ENCODE measurements around the gene AMBP. TPM values are rescaled to one million over a fixed set of nuclear protein-coding genes. Genes with fewer than 3 reads are reported as not detected.

AMBP gene
- total RNA-seq, 1 experiment from 2014 or later = 0.20 TPM

- Histone ChIP-seq H2BK120ac (ENCODE audit: low read depth, low read length, poor library complexity, severe bottlenecking) (no peak overlapping the region), H3K79me2 (ENCODE audit: insufficient read depth, low read length) (no peaks in the 10 kb centered on the region), H2AK5ac (ENCODE audit: insufficient read length, low read length) (no peak overlapping the region), H4K91ac (ENCODE audit: insufficient read length, low read depth, low read length) (no peak overlapping the region), H3K23ac (ENCODE audit: insufficient read length, low read depth, low read length) (no peak overlapping the region), H3K23me2 (ENCODE audit: insufficient read length, low read depth, low read length, poor library complexity, severe bottlenecking) (no peaks in the 10 kb centered on the region), H3K18ac (ENCODE audit: insufficient read length, low read depth, low read length) (no peak overlapping the region), H3K9ac (ENCODE audit: extremely low read depth, insufficient read length, low read length) (no peak overlapping the region), H3K9me3 (ENCODE audit: control insufficient read depth, low read depth, low read length) (no peaks in the 10 kb centered on the region), H2BK20ac (ENCODE audit: low read depth, low read length, poor library complexity, severe bottlenecking) (no peak overlapping the region), H3K56ac (ENCODE audit: insufficient read length, low read depth, low read length) (no peak overlapping the region), H4K5ac (ENCODE audit: insufficient read length, low read depth, low read length) (no peak overlapping the region), H2BK5ac (ENCODE audit: insufficient read length, low read length) (no peak overlapping the region), H2BK12ac (ENCODE audit: insufficient read length, low read depth, low read length) (no peak overlapping the region), H2AFZ (ENCODE audit: low read length) (no peak overlapping the region), H4K20me1 (ENCODE audit: control insufficient read depth, insufficient read depth, insufficient read length) (no peaks in the 10 kb centered on the region), H3K14ac (ENCODE audit: insufficient read depth, low read length) (no peak overlapping the region), H3K4me1 (ENCODE audit: insufficient read depth, low read length) (no peaks in the 10 kb centered on the region), H3K27me3 (ENCODE audit: insufficient read depth, low read length) (no peaks in the 10 kb centered on the region), H3T11ph (ENCODE audit: low read length) (no peak overlapping the region), H2BK15ac (ENCODE audit: low read depth, low read length) (no peak overlapping the region), H4K8ac (replicated peaks; ENCODE audit: insufficient read length, low read depth, low read length) (no peak overlapping the region), H3K4me2 (ENCODE audit: insufficient read depth, insufficient read length, low read length) (no peak overlapping the region), H3K79me1 (ENCODE audit: insufficient read depth, low read depth, low read length, poor library complexity, severe bottlenecking) (no peaks in the 10 kb centered on the region), H3K4ac (ENCODE audit: low read depth, low read length) (no peak overlapping the region), H3K27ac (ENCODE audit: insufficient read length, low read depth, low read length) (no peak overlapping the region)
- peaks cover 18 to 47% (median 26%) of the 10 kb centered on the region in 3 experiments; a peak in 6 of 7 replicates for H3K36me3 Mint-ChIP-seq (ENCODE audit: insufficient read depth in 1 of 3, low read depth in 3 of 3)
- TF ChIP-seq CTCF (conservative IDR thresholded peaks at IDR 0.05) = no peak
- DNase-seq = no peak
- H3K27ac Mint-ChIP-seq = no peak overlapping the region; a peak in 1 of 7 replicates
- WGBS (ENCODE audit: extremely low coverage, insufficient read length, low lambda C conversion rate) = no CpG with 5 or more reads among the region's 12 CpGs
- H3K4me3 Mint-ChIP-seq = no peak overlapping the region
- H3K4me1 Mint-ChIP-seq = peaks cover 7 to 11% of the 10 kb centered on the region in 2 experiments
- peaks cover 0 to 3% of the 10 kb centered on the region in 2 experiments; a peak in 1 of 5 replicates for H3K9me3 Mint-ChIP-seq
- H3K27me3 Mint-ChIP-seq (ENCODE audit: low read depth) = no peaks in the 10 kb centered on the region
Observed at GRCh38 chr9:114029311-114030170, 48.6 kb downstream of the AMBP start.
